Loucy (cell line): ENCODE measurements around the gene SLC28A1.

Experiments
- CTCF ChIP-seq: fragments of 200-600 bp; sonication (generic); conservative IDR thresholded peaks from 2 replicates; pipeline ENCODE4 v1.5.1; 2014; ENCODE audit warnings: mild to moderate bottlenecking, antibody characterized with exemption, low read length
- EZH2phosphoT487 ChIP-seq: fragments of 200-600 bp; IDR thresholded peaks from 2 replicates; pipeline ENCODE4 v1.6.1; 2018; ENCODE audit warnings: antibody characterized with exemption, mild to moderate bottlenecking, moderate library complexity, borderline replicate concordance

GRCh38 chr15:84915606-84915958, 31.1 kb downstream of the SLC28A1 start:
- TF ChIP-seq CTCF: no peak
- no peak for TF ChIP-seq EZH2phosphoT487
